OCI-LY7 (cell line): ENCODE measurements around the gene POLA1. TPM values are rescaled to one million over a fixed set of nuclear protein-coding genes. Genes with fewer than 3 reads are reported as not detected.

Experiments used
- BruUV-seq: library from RNA; stranded (reverse); fragments of 400-500 nt; replicated peaks from 2 replicates; lab custom pipeline; 2021; lab: Mats Ljungman, UMichigan
- CTCF ChIA-PET: fragments of 300-600 bp; sonication (Branson Sonifier 250); formaldehyde crosslinking; loops from one replicate; lab custom pipeline; 2022; ENCODE audit warnings: antibody characterized with exemption; ENCODE audit not compliant: unreplicated experiment; lab: Charles Lee
- POLR2A ChIA-PET: fragments of 300-600 bp; sonication (Branson Sonifier 250); formaldehyde crosslinking; loops from one replicate; lab custom pipeline; 2022; ENCODE audit warnings: antibody characterized with exemption; lab: Charles Lee
- DNase-seq: peaks from one replicate; pipeline ENCODE4 v3.0.0-alpha.2; 2015; ENCODE audit warnings: low spot score
- H2AFZ ChIP-seq: fragments of 200-600 bp; sonication (generic), shearing (Covaris generic); 2 replicates; pipeline ENCODE4 v1.6.1; 2014; ENCODE audit warnings: mild to moderate bottlenecking, antibody characterized with exemption, low read length, moderate library complexity
- H3K27ac ChIP-seq: fragments of 200-600 bp; sonication (generic); 2 replicates; pipeline ENCODE4 v1.5.1; 2014; ENCODE audit warnings: mixed run types, low read depth, mild to moderate bottlenecking, moderate library complexity, low read length, inconsistent platforms; ENCODE audit not compliant: poor library complexity, severe bottlenecking
- H3K36me3 ChIP-seq: fragments of 200-600 bp; sonication (generic); 2 replicates; pipeline ENCODE4 v1.6.1; 2014; ENCODE audit warnings: mild to moderate bottlenecking, antibody characterized with exemption, low read length, moderate library complexity, mixed read lengths; ENCODE audit not compliant: insufficient read depth
- H3K4me1 ChIP-seq: fragments of 200-600 bp; sonication (generic); 2 replicates; pipeline ENCODE4 v1.5.1; 2014; ENCODE audit warnings: mild to moderate bottlenecking, low read length; ENCODE audit not compliant: insufficient read depth, poor library complexity, severe bottlenecking
- H3K4me2 ChIP-seq: fragments of 200-600 bp; sonication (generic); 2 replicates; pipeline ENCODE4 v1.6.1; 2014; ENCODE audit warnings: mild to moderate bottlenecking, low read length
- H3K4me3 ChIP-seq: fragments of 200-600 bp; sonication (generic); 2 replicates; pipeline ENCODE4 v1.5.1; 2014; ENCODE audit warnings: mild to moderate bottlenecking, low read depth, low read length; ENCODE audit not compliant: poor library complexity, severe bottlenecking
- H3K79me2 ChIP-seq: fragments of 200-600 bp; sonication (generic); 2 replicates; pipeline ENCODE4 v1.6.1; 2016; ENCODE audit warnings: low read depth, mild to moderate bottlenecking, low read length, moderate library complexity, mixed read lengths; ENCODE audit not compliant: insufficient read depth
- H3K9me2 ChIP-seq: fragments of 200-600 bp; sonication (generic); 2 replicates; pipeline ENCODE4 v1.6.1; 2016; ENCODE audit warnings: mild to moderate bottlenecking, low read length, mixed read lengths; ENCODE audit not compliant: insufficient read depth
- H3K9me3 ChIP-seq: fragments of 200-600 bp; sonication (generic); 2 replicates; pipeline ENCODE4 v1.6.1; 2014; ENCODE audit warnings: mild to moderate bottlenecking, mixed run types, low read length, mixed read lengths
- H4K20me1 ChIP-seq: fragments of 200-600 bp; sonication (generic); 2 replicates; pipeline ENCODE4 v1.6.1; 2014; ENCODE audit warnings: mild to moderate bottlenecking, antibody characterized with exemption, low read length, moderate library complexity, mixed read lengths; ENCODE audit not compliant: insufficient read depth
- CTCF ChIP-seq: fragments of 200-600 bp; sonication (generic); conservative IDR thresholded peaks from 2 replicates; pipeline ENCODE4 v1.5.1; 2014; ENCODE audit warnings: mild to moderate bottlenecking, antibody characterized with exemption, low read length, moderate library complexity, mixed read lengths
- EZH2phosphoT487 ChIP-seq: fragments of 200-600 bp; sonication (generic); IDR thresholded peaks from 2 replicates; pipeline ENCODE4 v1.6.1; 2018; ENCODE audit warnings: low read depth, borderline replicate concordance, mild to moderate bottlenecking, mixed run types, antibody characterized with exemption, low read length, moderate library complexity, mixed read lengths
- intact Hi-C: fragments of 100-400 bp; cut with micrococcal nuclease; formaldehyde crosslinking; loops from one replicate; pipeline ENCODE4 v1.10.0; 2022; ENCODE audit not compliant: unreplicated experiment
- total RNA-seq, 2 experiments: library from RNA; depleted of rRNA in 1 of 2; stranded (reverse); fragments of >200 nt in 1 of 2; shearing (Covaris generic) in 1 of 2; gene quantifications; 2 replicates each; pipeline ENCODE4 v1.2.3, GENCODE V29; 2014 to 2022

The POLA1 gene
- total RNA-seq, 2 experiments from 2014 or later = 58.0 to 65.1 TPM

GRCh38 chrX:24692305-24692704 lies 1.4 kb upstream of the POLA1 start:
- TF ChIP-seq CTCF (no peak), EZH2phosphoT487 (no peak)
- Histone ChIP-seq H3K79me2 (peaks cover 39% of the 10 kb centered on the region), H3K27ac (no peak overlapping the region), H3K36me3 (peaks cover 25% of the 10 kb centered on the region), H4K20me1 (peaks cover 14% of the 10 kb centered on the region), H3K4me1 (peaks cover 26% of the 10 kb centered on the region), H2AFZ (peak overlapping the region; percentile 94; the same call in 1 of the 2 replicates), H3K9me2 (no peaks in the 10 kb centered on the region), H3K4me3 (no peak overlapping the region), H3K4me2 (no peak overlapping the region), H3K9me3 (no peaks in the 10 kb centered on the region)
- POLR2A ChIA-PET = no interaction called here
- DNase-seq = no peak
- no TSS peak for BruUV-seq
- CTCF ChIA-PET = no interaction called here
- intact Hi-C loops = loop anchor here (2.0 to 10.0 kb wide), 2 partner anchors 228 to 542 kb away; partner anchors contain the start of gene PDK3

GRCh38 chrX:24694825-24695224 lies 1.1 kb downstream of the POLA1 start:
- Histone ChIP-seq H3K4me3 (peak overlapping the region; percentile 94), H3K9me3 (no peaks in the 10 kb centered on the region), H3K9me2 (no peaks in the 10 kb centered on the region), H3K79me2 (peaks cover 63% of the 10 kb centered on the region), H3K27ac (peak overlapping the region; percentile 63), H4K20me1 (peaks cover 15% of the 10 kb centered on the region), H3K36me3 (peaks cover 48% of the 10 kb centered on the region), H2AFZ (no peak overlapping the region), H3K4me1 (peaks cover 32% of the 10 kb centered on the region), H3K4me2 (peak overlapping the region; percentile 74)
- intact Hi-C loops = loop anchor here (10.0 kb wide), 1 partner anchor 230 kb away; the partner anchor contains the start of gene PDK3
- BruUV-seq = no TSS peak
- no peak for DNase-seq
- ChIA-PET POLR2A (interaction anchor here (0.6 kb wide), 1 partner anchor 176 kb away, joined by 3 read pairs; no protein-coding TSS in a partner anchor), CTCF (interaction anchor here (0.6 kb wide), 1 partner anchor 43 kb away, joined by 3 read pairs; no protein-coding TSS in a partner anchor)
- TF ChIP-seq CTCF = no peak
- TF ChIP-seq EZH2phosphoT487 = no peak

GRCh38 chrX:24696294-24696693 lies 2.6 kb downstream of the POLA1 start:
- no peaks in the 10 kb centered on the region for H3K9me3 ChIP-seq
- intact Hi-C loops = loop anchor here (10.0 kb wide), 1 partner anchor 231 kb away; the partner anchor contains the start of gene PDK3
- H3K9me2 ChIP-seq = no peaks in the 10 kb centered on the region
- TF ChIP-seq EZH2phosphoT487 (no peak), CTCF (no peak)
- no TSS peak for BruUV-seq
- ChIA-PET POLR2A (interaction anchor here (1.1 kb wide), 1 partner anchor 8 kb away, joined by 4 read pairs; no protein-coding TSS in a partner anchor), CTCF (no interaction called here)
- peaks cover 15% of the 10 kb centered on the region for H4K20me1 ChIP-seq
- no peak overlapping the region for H2AFZ ChIP-seq
- peaks cover 63% of the 10 kb centered on the region for H3K36me3 ChIP-seq
- H3K4me3 ChIP-seq = peak overlapping the region; percentile 94
- peak; percentile 39 for DNase-seq
- peak overlapping the region; percentile 48 for H3K27ac ChIP-seq
- peak overlapping the region; percentile 74 for H3K4me2 ChIP-seq
- H3K79me2 ChIP-seq = peaks cover 70% of the 10 kb centered on the region
- H3K4me1 ChIP-seq = peaks cover 32% of the 10 kb centered on the region
